Esophagus muscularis mucosa (tissue), 4 donors: Measurements from ENCODE around the gene CAPN8. TPM values are rescaled to one million over a fixed set of nuclear protein-coding genes. Genes with fewer than 3 reads are reported as not detected.
A peak's percentile ranks its signal among the peaks of the same experiment; 100 is the strongest.

Source experiments
- DNase-seq: peaks from one replicate; pipeline ENCODE4 v3.0.0-alpha.2; 2017; ENCODE audit errors: extremely low spot score
- H3K27ac ChIP-seq, 4 donors: fragments of 200-600 bp; sonication (generic); replicated peaks in 1 of 4; 1 replicate in 3 of 4; 2 replicates in 1 of 4; pipeline ENCODE4 v1.5.1; 2016 to 2019; ENCODE audit warnings: mild to moderate bottlenecking in 1 of 4
- H3K27me3 ChIP-seq, 4 donors: fragments of 200-600 bp; sonication (generic); one replicate each; pipeline versions ENCODE4 v1.5.1 to v1.6.0; 2016 to 2019
- H3K36me3 ChIP-seq, 4 donors: fragments of 200-600 bp; sonication (generic); one replicate each; pipeline ENCODE4 v1.5.1; 2016 to 2019
- H3K4me1 ChIP-seq, 4 donors: fragments of 200-600 bp; sonication (generic); one replicate each; pipeline ENCODE4 v1.5.1; 2016 to 2019
- H3K4me3 ChIP-seq, 4 donors: fragments of 200-600 bp; sonication (generic); 1 replicate in 2 of 4; 2 replicates in 2 of 4; pipeline ENCODE4 v1.5.1; 2016 to 2019; ENCODE audit warnings: mild to moderate bottlenecking in 4 of 4, moderate library complexity in 1 of 4
- H3K9me3 ChIP-seq, 4 donors: fragments of 200-600 bp; sonication (generic); 1 replicate in 3 of 4; 2 replicates in 1 of 4; pipeline ENCODE4 v1.5.1; 2016 to 2019
- EP300 ChIP-seq: sonication (generic); formaldehyde crosslinking; IDR thresholded peaks from one replicate; pipeline ENCODE4 v1.6.1; 2017; ENCODE audit warnings: antibody characterized with exemption
- POLR2A ChIP-seq: fragments of 450-650 bp; IDR thresholded peaks from one replicate; pipeline ENCODE4 v1.6.1; 2017; ENCODE audit warnings: antibody characterized with exemption, moderate library complexity, mild to moderate bottlenecking, low read depth
- POLR2AphosphoS5 ChIP-seq, 2 donors: sonication (generic); formaldehyde crosslinking; IDR thresholded peaks; one replicate each; pipeline ENCODE4 v1.6.1; 2017; ENCODE audit warnings: antibody characterized with exemption in 2 of 2
- WGBS: methylation state at CpG from one replicate; pipeline ENCODE4 v1.1.5; 2018; 5-methylcytosine and 5-hydroxymethylcytosine counted together
- intact Hi-C: fragments of 100-400 bp; cut with DNase I; formaldehyde crosslinking; loops from one replicate; pipeline ENCODE4 v1.15.1; 2023
- total RNA-seq, 4 donors: library from RNA; depleted of rRNA; stranded (reverse); fragments of >200 nt; gene quantifications; one replicate each; pipeline versions ENCODE4 v1.1.0 to v1.2.1, GENCODE V29; 2016
- TF ChIP-seq, protein P1 (sequence below), 3 experiments: fragments of 200-600 bp in 2 of 3; fragments of 450-650 bp in 1 of 3; sonication (generic) in 2 of 3; IDR thresholded peaks; one replicate each; pipeline ENCODE4 v1.5.1; 2017 to 2019; ENCODE audit warnings: antibody characterized with exemption in 3 of 3, mild to moderate bottlenecking in 2 of 3, moderate library complexity in 1 of 3

The CAPN8 gene
- total RNA-seq, 4 donors from 2014 or later, result 1.0 TPM; not detected in 3

GRCh38 chr1:223707256-223708000, 41.9 kb upstream of the CAPN8 start:
- 33% methylated on average over 6 of the region's 6 CpGs for WGBS
- no peak for DNase-seq

GRCh38 chr1:223706077-223706973, 40.8 kb upstream of the CAPN8 start:
- Histone ChIP-seq H3K9me3 (no peaks in the 10 kb centered on the region), H3K27me3 (no peaks in the 10 kb centered on the region), H3K4me1 (peaks cover 45 to 64% (median 59%) of the 10 kb centered on the region in 4 donors), H3K27ac (peak overlapping the region; percentile 77 to 88 (median 84)), H3K4me3 (no peak overlapping the region), H3K36me3 (no peaks in the 10 kb centered on the region)
- intact Hi-C loops, result no loop called here
- whole genome bisulfite sequencing, result 56% methylated on average over 12 of the region's 12 CpGs
- no peak for DNase-seq
- TF ChIP-seq POLR2AphosphoS5 (IDR thresholded peaks at IDR 0.05), result no peak
- TF ChIP-seq, protein P1, sequence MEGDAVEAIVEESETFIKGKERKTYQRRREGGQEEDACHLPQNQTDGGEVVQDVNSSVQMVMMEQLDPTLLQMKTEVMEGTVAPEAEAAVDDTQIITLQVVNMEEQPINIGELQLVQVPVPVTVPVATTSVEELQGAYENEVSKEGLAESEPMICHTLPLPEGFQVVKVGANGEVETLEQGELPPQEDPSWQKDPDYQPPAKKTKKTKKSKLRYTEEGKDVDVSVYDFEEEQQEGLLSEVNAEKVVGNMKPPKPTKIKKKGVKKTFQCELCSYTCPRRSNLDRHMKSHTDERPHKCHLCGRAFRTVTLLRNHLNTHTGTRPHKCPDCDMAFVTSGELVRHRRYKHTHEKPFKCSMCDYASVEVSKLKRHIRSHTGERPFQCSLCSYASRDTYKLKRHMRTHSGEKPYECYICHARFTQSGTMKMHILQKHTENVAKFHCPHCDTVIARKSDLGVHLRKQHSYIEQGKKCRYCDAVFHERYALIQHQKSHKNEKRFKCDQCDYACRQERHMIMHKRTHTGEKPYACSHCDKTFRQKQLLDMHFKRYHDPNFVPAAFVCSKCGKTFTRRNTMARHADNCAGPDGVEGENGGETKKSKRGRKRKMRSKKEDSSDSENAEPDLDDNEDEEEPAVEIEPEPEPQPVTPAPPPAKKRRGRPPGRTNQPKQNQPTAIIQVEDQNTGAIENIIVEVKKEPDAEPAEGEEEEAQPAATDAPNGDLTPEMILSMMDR (IDR thresholded peaks at IDR 0.05), result no peak
- TF ChIP-seq EP300, result no peak
- no peak for TF ChIP-seq POLR2A

More at GRCh38 chr1:223707256-223708000, 41.9 kb upstream of the CAPN8 start:
- intact Hi-C loops, result no loop called here
- TF ChIP-seq, protein P1 (IDR thresholded peaks at IDR 0.05), result no peak
- TF ChIP-seq EP300 (no peak), POLR2AphosphoS5 (IDR thresholded peaks at IDR 0.05) (peak; percentile 70)
- Histone ChIP-seq H3K27ac (peak overlapping the region; percentile 77 to 88 (median 84)), H3K27me3 (no peaks in the 10 kb centered on the region), H3K4me1 (peaks cover 50 to 70% (median 62%) of the 10 kb centered on the region in 4 donors), H3K4me3 (no peak overlapping the region), H3K36me3 (no peaks in the 10 kb centered on the region), H3K9me3 (no peaks in the 10 kb centered on the region)

DNA sequence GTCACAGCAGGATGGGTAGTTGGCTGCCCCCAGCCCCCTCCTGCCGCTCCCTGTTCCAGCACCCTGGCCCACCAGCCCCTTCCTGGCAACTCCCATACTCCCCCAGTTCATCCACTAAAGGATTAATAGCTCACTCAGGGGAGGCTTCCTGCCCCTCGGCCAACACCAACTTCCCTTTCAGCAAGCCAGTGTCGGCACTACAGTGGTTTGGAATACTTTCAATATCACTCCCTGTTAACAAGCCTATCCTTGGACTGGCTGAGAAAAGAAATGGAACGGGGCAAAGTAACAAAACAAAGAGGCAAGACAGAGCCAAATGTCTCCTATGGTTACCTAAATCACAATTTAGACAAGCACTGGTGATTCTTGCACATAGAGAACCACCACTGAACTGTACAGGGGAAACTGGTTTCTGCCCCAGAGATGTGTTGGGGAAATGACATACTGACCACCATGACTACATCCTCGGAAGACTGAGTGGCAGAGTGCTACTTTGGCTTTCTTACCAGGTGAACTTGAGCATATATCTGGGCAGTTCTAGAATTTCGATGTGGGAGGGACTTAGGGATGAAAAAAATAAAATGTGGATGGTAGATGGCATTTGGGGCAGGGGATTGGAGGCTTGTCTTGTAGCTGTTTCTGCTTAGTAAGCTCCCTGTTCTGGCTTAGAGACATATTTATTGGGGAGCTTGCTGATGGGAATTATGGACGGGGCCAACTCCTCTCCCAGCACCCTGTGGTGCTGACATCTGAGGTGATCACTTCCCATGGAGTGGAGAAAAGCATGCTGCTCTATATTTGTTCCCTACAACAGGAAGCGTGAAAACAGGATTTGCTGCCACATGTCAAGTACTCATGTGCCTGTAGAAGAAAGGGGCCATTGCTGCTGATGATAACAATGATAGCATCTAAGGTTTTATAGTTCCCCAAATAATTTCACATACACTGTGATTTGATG, 39.7 kb upstream of the CAPN8 start:
- 46% methylated on average over 8 of the region's 8 CpGs for WGBS
- intact Hi-C loops, result loop anchor here (5.0 kb wide), 1 partner anchor 137 kb away; no protein-coding TSS in a partner anchor
- Histone ChIP-seq H3K4me1 (peaks cover 41 to 72% (median 68%) of the 10 kb centered on the region in 4 donors), H3K27me3 (no peaks in the 10 kb centered on the region), H3K27ac (peak overlapping the region; percentile 77 to 88 (median 84)), H3K9me3 (no peaks in the 10 kb centered on the region), H3K36me3 (no peaks in the 10 kb centered on the region), H3K4me3 (no peak overlapping the region)
- DNase-seq, result no peak
- TF ChIP-seq POLR2A (no peak), EP300 (no peak), POLR2AphosphoS5 (IDR thresholded peaks at IDR 0.05) (no peak)
- TF ChIP-seq, protein P1 (IDR thresholded peaks at IDR 0.05), result no peak

DNA sequence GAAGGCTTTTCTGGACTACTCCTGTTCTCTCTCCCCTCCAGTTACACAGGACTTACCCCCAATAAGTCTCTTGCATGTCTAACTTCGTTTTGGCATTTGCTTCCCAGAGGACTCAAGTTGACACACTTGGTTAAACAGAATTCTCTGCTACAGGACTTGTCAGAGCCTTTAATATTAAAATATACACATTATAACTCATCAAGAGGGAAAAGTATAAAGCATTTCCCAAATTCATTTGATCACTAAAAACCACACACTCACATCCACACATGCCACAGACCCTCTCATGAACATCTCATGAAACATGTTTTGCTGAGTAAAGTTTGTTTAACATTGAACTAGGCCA, 38.1 kb upstream of the CAPN8 start:
- DNase-seq, result no peak
- Histone ChIP-seq H3K9me3 (no peaks in the 10 kb centered on the region), H3K4me1 (peaks cover 41 to 69% (median 63%) of the 10 kb centered on the region in 4 donors), H3K4me3 (no peak overlapping the region), H3K36me3 (no peaks in the 10 kb centered on the region), H3K27ac (peak overlapping the region in 1 of 4 donors; percentile 88), H3K27me3 (no peaks in the 10 kb centered on the region)
- no peak for TF ChIP-seq EP300
- TF ChIP-seq, protein P1 (IDR thresholded peaks at IDR 0.05), result no peak
- no peak for TF ChIP-seq POLR2A
- no peak for TF ChIP-seq POLR2AphosphoS5 (IDR thresholded peaks at IDR 0.05)
- 58% methylated on average over 1 of the region's 1 CpG for WGBS
- intact Hi-C loops, result loop anchor here (5.0 kb wide), 1 partner anchor 139 kb away; no protein-coding TSS in a partner anchor
